ENCODE results near the gene TULP4. TPM values are rescaled to one million over a fixed set of nuclear protein-coding genes. Genes with fewer than 3 reads are reported as not detected.

Gene TULP4, protein sequence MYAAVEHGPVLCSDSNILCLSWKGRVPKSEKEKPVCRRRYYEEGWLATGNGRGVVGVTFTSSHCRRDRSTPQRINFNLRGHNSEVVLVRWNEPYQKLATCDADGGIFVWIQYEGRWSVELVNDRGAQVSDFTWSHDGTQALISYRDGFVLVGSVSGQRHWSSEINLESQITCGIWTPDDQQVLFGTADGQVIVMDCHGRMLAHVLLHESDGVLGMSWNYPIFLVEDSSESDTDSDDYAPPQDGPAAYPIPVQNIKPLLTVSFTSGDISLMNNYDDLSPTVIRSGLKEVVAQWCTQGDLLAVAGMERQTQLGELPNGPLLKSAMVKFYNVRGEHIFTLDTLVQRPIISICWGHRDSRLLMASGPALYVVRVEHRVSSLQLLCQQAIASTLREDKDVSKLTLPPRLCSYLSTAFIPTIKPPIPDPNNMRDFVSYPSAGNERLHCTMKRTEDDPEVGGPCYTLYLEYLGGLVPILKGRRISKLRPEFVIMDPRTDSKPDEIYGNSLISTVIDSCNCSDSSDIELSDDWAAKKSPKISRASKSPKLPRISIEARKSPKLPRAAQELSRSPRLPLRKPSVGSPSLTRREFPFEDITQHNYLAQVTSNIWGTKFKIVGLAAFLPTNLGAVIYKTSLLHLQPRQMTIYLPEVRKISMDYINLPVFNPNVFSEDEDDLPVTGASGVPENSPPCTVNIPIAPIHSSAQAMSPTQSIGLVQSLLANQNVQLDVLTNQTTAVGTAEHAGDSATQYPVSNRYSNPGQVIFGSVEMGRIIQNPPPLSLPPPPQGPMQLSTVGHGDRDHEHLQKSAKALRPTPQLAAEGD (N-terminal part only)
- 100 to 1,000 TPM in 2 of 6 donors, 10 to 100 TPM in 4; 78.7 to 150 (median 94.4) TPM for total RNA-seq

DNA sequence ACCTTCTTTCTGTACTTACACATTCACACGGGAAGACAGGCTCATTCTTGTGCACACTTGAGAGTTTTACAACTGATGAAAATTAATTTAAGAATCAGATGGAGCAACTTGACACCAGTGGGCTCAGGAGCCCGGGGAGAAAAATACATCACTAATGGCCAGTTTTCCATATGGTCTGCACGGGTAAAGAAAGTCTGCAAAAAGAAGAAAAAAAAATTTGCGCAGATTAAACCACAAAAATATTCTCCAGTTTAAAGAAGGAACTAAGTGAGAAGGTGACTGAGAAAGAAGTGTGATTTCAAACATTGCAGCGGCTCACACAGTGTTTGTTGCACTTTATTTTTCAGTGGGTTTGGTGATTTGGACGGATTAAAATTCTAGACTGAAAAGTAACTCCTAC is at the start of gene TULP4:
TULP4 (plus strand) TSS at position 301 of the 400 bp plus-strand sequence. CDS start 1,552 bp downstream, outside the sequence.
- Histone ChIP-seq H3K4me1 (no peaks in the 10 kb centered on the region), H3K36me3 (peaks cover 0 to 25% (median 4%) of the 10 kb centered on the region in 4 donors), H3K4me3 (no peak within 1 kb of the TSS), H3K9me3 (peaks cover 0 to 3% (median 0%) of the 10 kb centered on the region in 4 donors), H3K27ac (no peak within 1 kb of the TSS), H3K27me3 (no peaks in the 10 kb centered on the region)
- ATAC-seq (ENCODE audit: low FRiP score in 2 of 2) (no peak), DNase-seq (no peak)
- TF ChIP-seq POLR2A (IDR thresholded peaks at IDR 0.05) = no peak
- TF ChIP-seq EP300 (IDR thresholded peaks at IDR 0.05) = no peak
- TF ChIP-seq POLR2AphosphoS5 (IDR thresholded peaks at IDR 0.05) = no peak
- TF ChIP-seq CTCF (IDR thresholded peaks at IDR 0.05) = no peak
- 71 to 73% methylated on average over 6 of the region's 6 CpGs for WGBS, 2 donors

DNA sequence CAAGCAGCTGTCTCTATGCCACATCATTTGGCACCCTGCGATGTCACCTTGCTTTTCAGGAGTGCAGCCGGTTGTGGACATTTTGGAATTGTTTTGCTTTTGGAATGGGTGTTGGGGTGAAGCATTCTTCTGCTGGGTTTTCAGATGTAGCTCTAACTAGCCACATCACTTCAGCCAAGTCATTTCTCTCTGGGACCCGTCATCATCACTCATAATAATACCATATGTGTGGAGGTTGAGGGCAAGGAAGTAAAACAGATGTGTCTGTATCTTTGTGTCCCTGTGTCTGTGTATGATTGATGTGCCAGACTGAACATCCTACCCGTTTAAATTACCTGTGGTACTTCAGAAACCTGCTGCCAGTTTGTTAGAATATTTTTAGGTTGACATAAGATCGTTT is 49.5 kb upstream of the TULP4 start:
- Histone ChIP-seq H3K27ac (no peak overlapping the region), H3K4me1 (no peaks in the 10 kb centered on the region), H3K36me3 (no peaks in the 10 kb centered on the region), H3K4me3 (no peak overlapping the region), H3K27me3 (no peaks in the 10 kb centered on the region), H3K9me3 (no peaks in the 10 kb centered on the region)
- no peak for DNase-seq
- ATAC-seq (ENCODE audit: low FRiP score in 2 of 2) = no peak
- whole genome bisulfite sequencing, 2 donors = 79 to 82% methylated on average over 5 of the region's 5 CpGs
- TF ChIP-seq CTCF (IDR thresholded peaks at IDR 0.05) (no peak), POLR2AphosphoS5 (IDR thresholded peaks at IDR 0.05) (no peak), POLR2A (IDR thresholded peaks at IDR 0.05) (no peak), EP300 (IDR thresholded peaks at IDR 0.05) (no peak)

DNA sequence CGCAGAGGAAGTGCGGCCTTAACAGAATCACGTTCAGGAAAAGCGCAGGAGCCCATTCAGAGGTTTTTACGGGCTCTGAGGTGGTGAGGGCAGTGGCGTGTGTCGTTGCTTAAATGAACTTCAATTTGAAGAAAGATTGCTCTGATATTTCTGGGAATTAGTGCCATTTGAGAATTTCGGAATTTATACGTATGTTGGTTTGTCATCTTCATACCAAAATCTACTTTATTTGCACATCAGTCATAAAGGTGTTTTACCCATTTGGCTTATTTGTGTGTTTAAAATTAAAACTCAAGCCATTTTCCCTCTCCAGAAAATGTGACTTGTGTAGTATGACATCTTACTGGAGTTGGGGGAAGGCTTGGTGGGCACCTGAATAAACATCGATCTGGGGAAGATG is 48.1 kb upstream of the TULP4 start:
- Histone ChIP-seq H3K27ac (no peak overlapping the region), H3K27me3 (no peaks in the 10 kb centered on the region), H3K4me1 (peaks cover 0 to 8% (median 0%) of the 10 kb centered on the region in 4 donors), H3K36me3 (no peaks in the 10 kb centered on the region), H3K4me3 (no peak overlapping the region), H3K9me3 (no peaks in the 10 kb centered on the region)
- TF ChIP-seq POLR2AphosphoS5 (IDR thresholded peaks at IDR 0.05) (no peak), CTCF (IDR thresholded peaks at IDR 0.05) (no peak), POLR2A (IDR thresholded peaks at IDR 0.05) (no peak), EP300 (IDR thresholded peaks at IDR 0.05) (no peak)
- ATAC-seq (ENCODE audit: low FRiP score in 2 of 2) = no peak
- 92 to 95% methylated on average over 10 of the region's 10 CpGs for WGBS, 2 donors
- no peak for DNase-seq

- ATAC-seq (ENCODE audit: low FRiP score in 2 of 2) = no peak
- WGBS, 2 donors = 93 to 98% methylated on average over 9 of the region's 9 CpGs
- TF ChIP-seq POLR2A (IDR thresholded peaks at IDR 0.05) (no peak), CTCF (IDR thresholded peaks at IDR 0.05) (no peak), EP300 (IDR thresholded peaks at IDR 0.05) (no peak), POLR2AphosphoS5 (IDR thresholded peaks at IDR 0.05) (no peak)
These were observed 46.1 kb upstream of the TULP4 start for GRCh38 chr6:158266131-158266530.

More at GRCh38 chr6:158266131-158266530, 46.1 kb upstream of the TULP4 start:
- H3K4me1 ChIP-seq = peaks cover 2 to 22% (median 9%) of the 10 kb centered on the region in 4 donors
- H3K27ac ChIP-seq = no peak overlapping the region
- no peak overlapping the region for H3K4me3 ChIP-seq
- no peaks in the 10 kb centered on the region for H3K36me3 ChIP-seq
- H3K9me3 ChIP-seq = no peaks in the 10 kb centered on the region
- DNase-seq = no peak
- H3K27me3 ChIP-seq = no peaks in the 10 kb centered on the region

Data from upper lobe of left lung (tissue), 6 donors.